ENCODE results near the gene DYRK1A.
A peak's percentile ranks its signal among the peaks of the same experiment; 100 is the strongest.

DYRK1A gene

DNA sequence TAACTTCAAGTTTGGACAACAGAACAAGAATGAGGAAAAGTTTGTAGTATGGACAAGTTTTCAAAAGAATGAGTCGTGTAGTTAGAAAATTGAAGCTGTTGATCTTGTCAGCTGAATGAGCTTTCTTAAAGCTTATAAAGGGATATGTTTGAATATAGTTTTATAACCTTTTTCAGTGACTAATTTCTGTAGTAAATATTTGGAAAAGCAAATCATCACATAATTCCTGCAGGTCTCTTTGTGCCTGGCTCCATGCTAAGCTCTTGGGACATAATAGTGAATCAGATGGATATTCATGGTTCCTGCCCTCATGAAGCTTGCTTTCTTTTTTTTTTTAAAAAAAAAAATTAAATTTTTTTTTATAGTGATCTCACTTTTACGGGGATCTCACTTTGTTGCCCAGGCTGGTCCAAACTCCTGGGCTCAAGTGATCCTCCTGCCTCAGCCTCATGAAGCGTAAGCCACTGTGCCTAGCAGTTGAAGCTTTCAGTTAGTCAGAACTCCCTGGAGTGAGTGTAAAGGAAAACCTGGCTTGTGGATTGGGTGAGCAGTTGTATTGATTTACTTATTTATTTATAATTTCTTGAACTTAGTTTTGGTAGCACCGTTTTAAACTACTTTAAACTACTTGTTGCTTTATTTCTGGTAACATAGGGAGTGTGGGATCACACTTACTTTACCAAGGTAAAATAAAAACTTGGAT lies 15.5 kb downstream of the DYRK1A start:
- H3K4me3 ChIP-seq: no peak overlapping the region
- H3K27ac ChIP-seq: no peak overlapping the region

DNA sequence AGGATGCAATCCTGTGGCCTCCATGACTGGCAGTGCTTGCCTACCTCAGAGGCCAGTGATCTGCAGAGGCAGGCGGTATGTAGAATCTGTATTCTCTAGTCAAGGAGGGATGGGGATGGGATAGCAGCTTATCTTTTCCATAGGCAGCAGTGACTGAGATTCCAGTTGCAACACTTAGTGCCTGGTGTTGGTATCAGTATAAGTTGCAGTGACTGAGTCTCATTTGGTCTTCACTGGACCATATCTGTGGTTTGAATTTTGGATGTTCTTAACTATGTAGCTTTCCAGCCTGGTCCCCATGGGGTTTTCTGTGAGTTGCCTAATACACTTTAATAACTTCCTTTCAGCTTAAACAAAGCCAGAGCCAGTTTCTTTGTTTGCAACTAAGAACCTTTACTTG lies 16.5 kb downstream of the DYRK1A start:
- no peak overlapping the region for H3K27ac ChIP-seq
- no peak overlapping the region for H3K4me3 ChIP-seq

DNA sequence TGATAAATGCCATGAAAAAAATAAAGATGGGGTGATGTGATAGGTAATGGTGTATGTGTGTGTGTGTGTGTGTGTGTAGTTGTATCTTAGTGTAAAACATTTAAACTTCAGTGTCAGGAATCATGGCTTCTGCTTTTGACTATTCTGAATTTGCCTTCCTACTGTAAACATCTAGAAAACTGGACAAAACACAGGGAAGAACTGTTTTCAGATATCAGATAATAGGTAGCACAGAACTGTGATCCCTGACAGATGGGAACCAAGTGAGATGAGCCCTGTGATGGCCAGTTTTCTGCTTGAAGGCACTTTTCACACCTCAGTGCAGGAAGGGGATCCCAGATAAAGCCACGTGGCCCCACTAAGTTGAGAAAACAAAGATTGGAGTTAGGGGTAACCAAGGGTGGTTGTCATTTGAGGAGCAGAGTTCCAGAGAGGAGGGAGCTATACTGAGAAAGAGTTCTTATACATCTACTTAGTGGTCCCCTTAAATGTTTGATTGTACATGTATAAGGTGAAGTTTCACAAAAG lies 17.3 kb downstream of the DYRK1A start:
- Histone ChIP-seq H3K4me3 (no peak overlapping the region), H3K27ac (no peak overlapping the region)

DNA sequence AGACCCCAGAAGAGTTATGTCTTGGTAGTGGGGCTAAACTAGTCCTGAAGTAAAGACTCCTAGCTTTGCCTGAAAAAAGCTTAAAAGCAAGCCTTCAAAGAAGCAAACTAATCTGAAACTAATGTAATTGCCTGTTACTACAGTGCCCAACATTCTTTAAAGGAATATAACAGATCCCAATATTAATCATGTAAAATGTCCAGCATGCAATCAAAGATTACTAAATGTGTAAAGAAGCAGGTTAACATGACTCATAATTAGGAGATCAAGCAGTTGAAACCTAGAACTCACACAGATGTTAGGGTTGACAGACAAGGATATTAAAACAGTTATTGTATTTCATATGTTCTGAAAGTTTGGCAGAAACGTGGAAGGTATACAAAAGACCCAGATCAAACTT lies 17.8 kb downstream of the DYRK1A start:
- no peak overlapping the region for H3K27ac ChIP-seq
- H3K4me3 ChIP-seq: no peak overlapping the region

DNA sequence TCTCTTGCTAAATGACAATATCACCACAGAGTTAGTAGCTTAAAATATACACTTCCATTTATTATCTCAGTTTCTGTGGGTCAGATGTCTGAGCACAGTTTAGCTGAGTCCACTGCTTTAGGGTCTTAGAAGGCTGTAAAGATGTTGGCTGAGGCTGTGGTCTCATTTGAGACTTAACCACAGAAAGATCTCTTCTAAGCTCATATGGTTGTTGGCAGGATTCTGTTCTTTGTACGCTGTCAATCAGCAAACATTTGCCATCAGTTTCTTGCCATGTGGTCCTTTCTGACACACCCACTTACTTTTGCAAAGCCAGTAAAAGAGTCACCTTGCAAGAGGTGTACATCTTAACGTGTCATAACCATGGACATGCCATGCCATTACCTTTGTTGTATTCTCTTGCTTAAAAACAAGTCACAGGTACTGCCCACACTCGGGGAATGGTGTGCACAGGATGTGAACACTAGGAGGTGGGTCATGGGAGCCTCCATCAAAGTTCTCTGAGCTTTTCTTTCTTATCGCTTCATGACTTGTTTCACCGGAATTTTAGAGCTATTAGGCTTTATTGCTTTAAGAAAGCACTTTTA lies 18.7 kb downstream of the DYRK1A start:
- no peak overlapping the region for H3K4me3 ChIP-seq
- no peak overlapping the region for H3K27ac ChIP-seq

DNA sequence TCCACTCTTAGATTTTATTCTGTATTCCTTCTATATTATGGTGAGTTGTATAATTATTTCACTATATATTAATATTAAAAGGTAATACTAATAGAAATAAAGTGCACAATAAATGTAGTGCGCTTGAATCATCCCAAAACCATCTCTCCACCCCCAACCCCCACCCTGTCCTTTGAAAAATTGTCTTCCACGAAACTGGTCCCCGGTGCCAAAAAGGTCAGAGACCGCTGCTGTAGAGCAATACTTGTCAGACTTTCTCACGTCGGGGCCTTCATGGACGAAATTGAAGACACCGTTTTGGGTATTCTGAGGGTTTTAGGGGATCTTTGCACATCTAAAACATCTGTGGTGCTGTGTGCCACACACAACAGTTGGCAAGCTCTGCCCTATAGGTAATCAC lies 19.6 kb downstream of the DYRK1A start:
- no peak overlapping the region for H3K27ac ChIP-seq

DNA sequence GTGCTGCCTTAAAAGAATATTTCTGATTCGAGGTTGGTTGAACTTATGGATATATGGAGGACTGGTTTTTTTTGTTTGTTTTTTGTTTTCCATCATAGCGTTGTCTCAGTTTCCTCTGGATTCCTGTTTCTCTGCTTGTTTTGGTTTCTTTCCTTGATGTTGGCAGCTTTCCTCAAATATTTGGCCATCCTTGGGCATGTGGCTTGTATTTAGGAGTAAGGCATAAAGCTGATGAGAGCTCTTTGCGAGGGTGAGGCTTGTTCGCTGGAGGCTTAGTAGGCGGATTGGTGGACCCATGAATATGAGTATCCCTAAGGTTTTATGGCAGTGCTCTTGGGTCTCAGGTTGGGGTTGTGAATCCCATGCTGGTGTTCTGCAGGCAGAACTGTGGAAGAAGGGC lies 22.9 kb downstream of the DYRK1A start:
- H3K27ac ChIP-seq: no peak overlapping the region
- no peak overlapping the region for H3K4me3 ChIP-seq

More for the DNA sequence above, 19.6 kb downstream of the DYRK1A start:
- no peak overlapping the region for H3K4me3 ChIP-seq

DNA sequence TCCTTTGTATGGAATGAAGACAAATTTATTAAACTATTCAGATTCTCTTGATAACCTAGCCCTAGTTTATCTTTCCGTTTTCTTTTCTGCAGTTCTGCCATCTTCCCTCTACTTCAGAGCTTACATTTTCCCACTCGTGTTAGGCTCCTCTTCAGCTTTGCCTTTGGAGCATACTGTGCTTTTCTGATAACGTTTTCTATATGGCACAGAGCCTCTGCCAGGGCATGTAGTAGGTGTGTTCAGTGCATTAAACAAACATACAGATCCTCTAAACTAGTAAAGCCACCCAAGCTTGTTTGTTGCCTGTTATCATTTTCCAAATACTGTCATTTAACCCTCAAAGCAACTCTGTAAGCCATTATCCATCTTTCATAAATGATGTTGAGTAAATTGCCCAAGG lies 25.1 kb downstream of the DYRK1A start:
- H3K27ac ChIP-seq: no peak overlapping the region
- H3K4me3 ChIP-seq: no peak overlapping the region

DNA sequence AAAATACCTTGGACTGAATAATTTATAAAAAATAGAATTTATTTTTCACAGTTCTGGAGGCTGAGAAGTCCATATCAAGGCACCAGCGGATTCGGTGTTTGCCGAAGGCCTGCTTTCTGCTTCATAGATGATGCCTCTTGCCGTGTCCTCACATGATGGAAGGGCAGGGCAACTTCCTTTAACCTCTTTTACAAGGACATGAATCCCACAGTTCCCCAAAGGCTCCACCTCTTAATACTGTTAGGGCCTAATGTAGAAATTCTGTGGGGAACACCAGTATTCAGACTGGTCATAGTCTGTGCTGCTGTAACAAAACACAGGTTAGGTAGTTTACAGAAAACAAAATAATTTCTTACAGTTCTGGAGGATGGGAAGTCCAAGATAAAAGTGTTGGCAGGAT lies 25.9 kb downstream of the DYRK1A start:
- no peak overlapping the region for H3K27ac ChIP-seq
- H3K4me3 ChIP-seq: no peak overlapping the region

DNA sequence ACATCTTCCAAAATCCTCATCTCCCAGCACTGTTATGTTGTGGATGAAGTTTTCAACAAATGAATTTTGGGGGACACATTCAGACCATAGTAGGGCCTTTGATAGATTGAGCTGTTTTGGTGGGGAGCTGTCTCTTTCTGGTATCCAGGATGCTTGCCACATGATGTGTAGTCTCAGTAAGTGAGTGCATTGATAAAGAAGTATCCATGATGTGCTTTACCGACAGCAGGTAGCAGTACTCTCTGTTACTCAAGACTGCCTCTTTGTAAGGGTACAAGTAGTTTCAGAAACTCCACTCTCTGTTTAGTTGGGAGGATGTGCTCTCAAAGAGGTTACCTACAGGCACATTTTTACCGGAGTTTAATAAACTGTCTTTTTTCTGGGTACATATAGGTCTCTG lies 26.5 kb downstream of the DYRK1A start:
- no peak overlapping the region for H3K4me3 ChIP-seq
- H3K27ac ChIP-seq: no peak overlapping the region

DNA sequence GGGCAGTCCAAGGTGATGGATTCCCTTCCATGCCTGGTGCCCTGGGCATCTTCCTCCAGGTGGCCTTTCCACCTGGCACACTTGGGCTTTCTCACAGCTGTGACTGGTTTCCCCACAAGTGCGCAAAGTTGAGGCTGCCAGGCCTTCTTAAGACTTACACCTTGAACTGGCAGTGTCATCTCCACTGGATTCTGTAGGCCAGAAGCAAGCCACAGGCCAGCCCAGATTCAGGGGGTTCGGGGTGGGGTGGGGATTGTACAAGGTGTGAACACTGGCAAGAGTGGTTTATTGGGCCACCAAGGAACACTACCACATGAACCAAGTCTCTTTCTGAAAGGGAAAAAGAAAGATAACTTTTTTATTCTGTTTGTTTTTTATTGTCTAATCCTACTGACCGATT lies 27.2 kb downstream of the DYRK1A start:
- Histone ChIP-seq H3K27ac (no peak overlapping the region), H3K4me3 (no peak overlapping the region)

DNA sequence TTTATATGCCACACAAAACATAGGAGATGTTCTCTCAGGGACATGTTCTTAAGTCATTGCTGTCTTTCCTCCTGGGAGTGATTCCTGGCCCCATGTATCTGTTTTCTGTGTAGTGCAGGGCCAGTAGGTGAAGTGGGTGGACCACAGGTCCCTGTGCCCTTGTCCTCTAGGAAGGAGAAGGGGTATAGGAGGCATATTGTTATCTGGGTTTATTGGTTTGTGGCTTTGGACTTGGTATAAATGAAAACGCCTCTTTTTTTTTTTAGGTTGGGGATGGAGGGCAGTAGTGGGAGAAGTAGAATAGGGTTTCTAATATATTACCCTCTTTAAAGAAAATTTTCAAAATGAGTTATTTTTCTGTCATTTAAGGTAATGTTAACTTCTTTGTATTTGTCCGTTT lies 29.4 kb downstream of the DYRK1A start:
- no peak overlapping the region for H3K4me3 ChIP-seq
- H3K27ac ChIP-seq: no peak overlapping the region

DNA sequence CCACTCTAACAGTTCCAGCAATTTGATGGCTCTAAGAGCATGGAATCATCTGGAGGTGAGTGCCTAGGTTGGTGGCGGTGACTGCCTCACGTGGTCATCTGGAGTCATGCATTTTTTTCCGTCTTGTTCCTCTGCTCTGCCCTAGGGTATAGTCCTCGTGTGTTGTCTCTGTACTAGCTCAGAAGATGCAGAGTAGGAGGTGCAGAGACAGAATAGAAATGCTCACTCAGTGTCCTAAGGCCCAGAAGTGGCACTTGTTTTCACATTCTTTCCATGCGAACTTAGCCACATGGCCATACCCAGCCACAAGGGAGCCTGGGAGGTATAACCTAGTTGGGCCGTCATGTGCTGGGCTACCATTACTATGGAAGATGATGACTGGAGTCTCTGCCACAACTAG lies 30.3 kb downstream of the DYRK1A start:
- H3K27ac ChIP-seq: no peak overlapping the region

DNA sequence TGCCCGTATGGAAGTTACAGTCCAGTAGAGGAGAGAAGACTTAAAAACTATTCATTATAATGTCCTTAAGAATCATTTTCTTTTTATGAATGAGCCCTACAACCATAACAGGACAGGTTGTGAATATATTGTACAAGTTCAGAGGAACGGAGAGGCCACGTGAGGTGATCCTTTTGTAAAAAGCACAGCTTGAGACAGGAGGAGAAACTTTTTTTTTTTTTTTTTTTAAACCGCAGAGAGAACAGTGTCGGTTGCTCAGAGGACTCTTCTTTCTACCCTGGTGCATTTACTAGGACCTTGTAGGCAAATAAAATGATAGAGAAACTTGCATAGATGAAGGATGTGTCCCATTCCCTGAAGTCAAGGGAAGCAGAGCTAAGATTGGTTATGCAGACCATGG lies 32.1 kb downstream of the DYRK1A start:
- Histone ChIP-seq H3K27ac (no peak overlapping the region), H3K4me3 (no peak overlapping the region)

More for the DNA sequence above, 30.3 kb downstream of the DYRK1A start:
- no peak overlapping the region for H3K4me3 ChIP-seq

DNA sequence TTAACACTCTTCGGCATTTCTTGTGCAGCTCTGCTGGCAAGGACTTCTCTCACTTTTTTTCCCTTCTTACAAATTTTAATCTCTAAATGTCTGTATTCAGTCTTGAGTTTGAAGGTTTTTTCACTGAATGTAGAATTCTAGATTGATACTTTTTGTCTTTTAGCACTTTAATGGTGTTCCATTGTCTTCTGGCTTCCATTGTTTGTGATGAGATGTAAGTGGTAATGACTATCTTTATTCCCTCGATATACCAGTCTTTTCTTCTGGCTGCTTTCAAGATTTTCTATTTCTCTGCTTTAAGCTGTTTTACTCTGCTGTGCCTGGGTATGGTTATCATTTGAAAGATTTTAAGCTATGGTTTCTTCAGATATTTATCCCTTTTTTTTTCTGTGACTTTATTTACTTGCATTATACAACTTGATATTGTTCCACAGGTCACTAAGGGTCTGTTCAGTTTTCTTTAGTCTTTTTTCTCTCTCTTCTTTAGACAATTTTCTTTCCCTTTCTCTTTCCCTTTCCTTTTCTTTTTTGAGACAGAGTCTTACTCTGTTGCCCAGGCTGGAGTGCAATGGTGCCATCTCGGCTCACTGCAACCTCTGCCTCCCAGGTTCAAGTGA lies 35.8 kb downstream of the DYRK1A start:
- Histone ChIP-seq H3K27ac (no peak overlapping the region), H3K4me3 (no peak overlapping the region)

DNA sequence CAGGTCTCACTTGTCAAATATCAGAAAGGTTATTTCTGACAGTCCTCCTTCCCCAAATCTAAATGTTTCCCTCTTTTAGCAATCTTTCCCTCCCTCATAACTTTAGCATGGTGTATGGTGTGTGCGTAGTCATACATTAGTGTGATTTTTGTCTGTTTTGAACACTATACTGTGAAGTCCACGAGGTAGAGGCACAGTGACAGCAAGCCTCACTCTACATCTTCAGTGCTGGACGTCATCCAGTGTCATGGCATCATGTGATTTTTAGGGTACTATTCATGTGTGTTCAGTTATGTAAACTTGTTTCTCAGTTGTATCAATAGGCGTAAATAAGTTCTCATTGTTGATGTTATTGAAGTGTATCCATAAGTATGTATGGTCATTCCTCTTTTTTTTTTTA lies 39.1 kb downstream of the DYRK1A start:
- H3K27ac ChIP-seq: no peak overlapping the region
- no peak overlapping the region for H3K4me3 ChIP-seq

DNA sequence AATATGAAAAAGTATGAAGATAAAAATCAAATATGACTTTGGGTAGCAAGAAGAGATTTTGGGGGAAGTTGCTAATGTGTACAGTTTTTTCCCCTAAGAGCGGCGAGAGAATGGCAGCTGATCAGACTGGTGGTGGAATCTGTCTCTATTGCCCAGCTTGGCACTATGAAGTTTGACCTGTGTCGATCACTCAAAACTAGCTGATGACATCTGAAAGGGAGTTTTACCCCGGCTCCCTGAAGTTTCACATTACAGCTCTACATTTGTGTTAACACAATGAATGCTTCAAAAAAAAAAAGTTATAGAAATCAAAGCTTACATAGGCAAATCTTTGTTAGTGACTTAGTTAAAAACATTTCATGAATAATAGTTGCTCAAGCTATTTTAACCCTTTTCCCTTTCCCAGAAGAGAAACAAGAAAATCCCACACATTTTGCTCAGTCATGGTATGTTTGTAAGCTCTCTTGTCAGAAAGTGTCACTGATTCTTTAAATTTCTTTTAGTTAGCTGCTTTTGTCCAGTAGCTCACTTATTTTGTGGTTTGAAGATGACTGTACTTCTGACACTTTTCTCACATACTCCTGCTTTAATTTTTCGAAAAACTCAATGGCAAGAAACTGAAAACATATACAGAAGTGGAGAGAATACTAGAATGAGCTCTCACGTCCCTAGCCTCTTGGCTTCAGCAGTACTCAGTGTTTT lies 41.3 kb downstream of the DYRK1A start:
- H3K27ac ChIP-seq: peak overlapping the region in 2 of 21 experiments; percentile 20 to 42
- no peak overlapping the region for H3K4me3 ChIP-seq

DNA sequence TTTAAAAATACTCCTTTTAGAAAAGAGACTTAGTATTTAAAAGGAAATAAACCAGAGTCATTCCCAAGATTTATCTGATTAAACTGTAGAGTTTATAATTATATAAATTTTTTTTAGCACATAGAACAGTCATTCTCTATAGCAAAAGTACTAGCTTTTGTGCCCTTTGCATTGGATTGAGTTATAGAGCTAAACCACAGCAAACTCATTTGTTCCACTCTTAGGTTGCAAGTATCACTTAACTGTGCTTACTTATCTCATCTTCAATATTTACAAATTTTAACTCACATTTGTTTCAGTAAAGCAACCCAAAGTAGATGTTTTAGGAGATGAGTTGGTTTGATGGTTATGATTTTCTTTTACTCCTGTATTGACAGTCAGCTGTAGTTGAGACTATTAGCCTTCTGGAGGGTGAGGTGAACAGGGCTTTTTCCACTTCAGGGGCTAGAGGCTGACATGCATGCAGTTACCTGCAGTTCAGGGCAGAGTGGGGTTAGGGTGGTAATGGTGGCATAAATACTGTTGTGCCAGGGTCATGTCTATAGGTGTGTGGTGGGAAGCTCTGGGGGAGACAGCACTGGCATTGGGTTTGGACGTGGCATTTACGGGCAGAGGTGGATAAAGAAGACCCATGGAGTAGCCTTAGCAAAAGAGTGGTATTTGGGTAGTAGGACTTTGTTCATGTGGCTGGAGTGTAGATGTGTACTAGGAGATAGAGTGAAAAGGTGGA lies 42.1 kb downstream of the DYRK1A start:
- Histone ChIP-seq H3K4me3 (no peak overlapping the region), H3K27ac (peak overlapping the region in 1 of 21 experiments; percentile 20)

DNA sequence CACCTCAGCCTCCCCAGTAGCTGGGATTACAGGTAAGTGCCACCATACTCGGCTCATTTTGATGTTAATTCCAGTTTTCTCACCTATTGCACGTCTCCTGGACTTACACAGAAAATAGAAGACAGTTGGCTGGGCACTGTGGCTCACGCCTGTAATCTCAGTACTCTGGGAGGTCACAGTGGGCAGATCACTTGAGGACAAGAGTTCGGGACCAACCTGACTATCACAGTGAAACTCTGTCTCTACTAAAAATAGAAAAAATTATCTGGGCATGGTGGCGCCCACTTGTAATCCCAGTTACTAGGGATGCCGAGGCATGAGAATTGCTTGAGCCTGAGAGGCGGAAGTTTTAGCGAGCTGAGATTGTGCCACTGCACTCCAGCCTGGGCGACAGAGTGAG lies 44.1 kb downstream of the DYRK1A start:
- no peak overlapping the region for H3K27ac ChIP-seq
- no peak overlapping the region for H3K4me3 ChIP-seq
